ENCODE measurements around the gene SSBP1.

DNA sequence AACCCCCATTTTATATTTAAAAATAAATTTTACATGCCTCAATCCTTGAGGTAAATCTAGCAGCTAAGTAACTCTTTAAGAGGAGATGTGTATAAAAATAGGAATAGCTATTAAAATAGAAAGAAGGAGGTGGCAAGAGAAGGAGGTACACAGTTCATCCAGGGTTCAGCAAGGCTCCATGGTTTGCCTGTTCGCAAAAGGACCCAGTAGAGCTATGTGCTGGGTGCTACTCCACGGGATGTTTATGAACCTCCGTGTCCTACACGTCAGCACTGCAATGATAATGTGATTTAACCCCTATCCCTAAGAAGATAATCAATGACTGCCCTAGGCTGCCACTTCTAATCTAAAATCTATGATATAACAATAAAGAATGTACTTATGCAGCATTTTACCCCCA, 35.3 kb upstream of the SSBP1 start:
- TF ChIP-seq, protein P1, sequence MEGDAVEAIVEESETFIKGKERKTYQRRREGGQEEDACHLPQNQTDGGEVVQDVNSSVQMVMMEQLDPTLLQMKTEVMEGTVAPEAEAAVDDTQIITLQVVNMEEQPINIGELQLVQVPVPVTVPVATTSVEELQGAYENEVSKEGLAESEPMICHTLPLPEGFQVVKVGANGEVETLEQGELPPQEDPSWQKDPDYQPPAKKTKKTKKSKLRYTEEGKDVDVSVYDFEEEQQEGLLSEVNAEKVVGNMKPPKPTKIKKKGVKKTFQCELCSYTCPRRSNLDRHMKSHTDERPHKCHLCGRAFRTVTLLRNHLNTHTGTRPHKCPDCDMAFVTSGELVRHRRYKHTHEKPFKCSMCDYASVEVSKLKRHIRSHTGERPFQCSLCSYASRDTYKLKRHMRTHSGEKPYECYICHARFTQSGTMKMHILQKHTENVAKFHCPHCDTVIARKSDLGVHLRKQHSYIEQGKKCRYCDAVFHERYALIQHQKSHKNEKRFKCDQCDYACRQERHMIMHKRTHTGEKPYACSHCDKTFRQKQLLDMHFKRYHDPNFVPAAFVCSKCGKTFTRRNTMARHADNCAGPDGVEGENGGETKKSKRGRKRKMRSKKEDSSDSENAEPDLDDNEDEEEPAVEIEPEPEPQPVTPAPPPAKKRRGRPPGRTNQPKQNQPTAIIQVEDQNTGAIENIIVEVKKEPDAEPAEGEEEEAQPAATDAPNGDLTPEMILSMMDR (IDR thresholded peaks at IDR 0.05), result no peak
- no peak for TF ChIP-seq EP300 (IDR thresholded peaks at IDR 0.05)
- no peak for TF ChIP-seq POLR2A (IDR thresholded peaks at IDR 0.05)

Measured in tibial nerve (tissue), 4 donors.